ENCODE results near the gene CACNA1I. TPM values are rescaled to one million over a fixed set of nuclear protein-coding genes. Genes with fewer than 3 reads are reported as not detected.

Gene CACNA1I
- total RNA-seq, 1 experiment from 2014 or later = 0.15 TPM

DNA sequence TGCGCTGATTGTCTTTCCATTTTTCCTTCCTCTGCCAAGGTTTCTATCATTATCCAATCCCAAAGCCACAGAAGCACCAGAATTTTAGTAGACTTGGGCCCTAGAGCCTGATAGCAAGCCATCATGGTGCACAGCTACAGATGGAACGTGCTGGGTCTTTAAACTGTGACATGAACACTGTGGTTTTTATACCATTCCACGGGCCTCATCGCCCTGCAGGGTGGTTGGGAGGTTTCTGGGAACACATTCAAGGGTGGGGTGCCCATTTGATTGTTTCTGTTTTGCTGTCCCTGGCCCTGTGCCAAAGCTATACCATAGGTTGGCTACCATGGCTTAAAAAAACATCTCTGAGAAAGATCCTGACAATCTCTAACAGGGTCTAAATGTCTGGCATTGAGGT is 151.9 kb downstream of the CACNA1I start:
- H2AFZ ChIP-seq (ENCODE audit: low read depth, low read length, poor library complexity, severe bottlenecking) = no peak overlapping the region
- BruUV-seq (replicated peaks) = no TSS peak
- DNase-seq (ENCODE audit: low read depth, low spot score) (no peak), ATAC-seq (no peak)
- no peaks in the 10 kb centered on the region for H3K36me3 ChIP-seq (ENCODE audit: control insufficient read depth in 1 of 2, insufficient read depth in 2 of 2, low read length in 2 of 2)
- H3K9me3 ChIP-seq (ENCODE audit: control insufficient read depth in 1 of 2, insufficient read depth in 1 of 2, low read depth in 1 of 2, low read length in 2 of 2) = no peaks in the 10 kb centered on the region
- H3K4me2 ChIP-seq (ENCODE audit: low read length) = no peak overlapping the region
- peaks cover 5 to 12% of the 10 kb centered on the region in 2 experiments; a peak in 3 of 4 replicates for H3K4me1 ChIP-seq (ENCODE audit: control insufficient read depth in 1 of 2, insufficient read depth in 2 of 2, low read length in 2 of 2)
- ChIA-PET CTCF (no interaction called here), POLR2A (no interaction called here), RAD21 (ENCODE audit: low non-redundant PET in 1 of 2, low total read pairs in 2 of 2, uncharacterized antibody in 2 of 2, unreplicated experiment in 2 of 2) (no interaction called here)
- intact Hi-C loops (cut with micrococcal nuclease) = no loop called here
- H3K9me2 ChIP-seq (ENCODE audit: insufficient read depth) = no peaks in the 10 kb centered on the region
- TF ChIP-seq CBX3 (IDR thresholded peaks at IDR 0.05; ENCODE audit: low read depth) (no peak), EZH2phosphoT487 (IDR thresholded peaks at IDR 0.05; ENCODE audit: borderline replicate concordance) (no peak), FOSL1 (IDR thresholded peaks at IDR 0.05; ENCODE audit: low read depth) (no peak), EGR1 (IDR thresholded peaks at IDR 0.05; ENCODE audit: low read depth) (no peak), ELF1 (IDR thresholded peaks at IDR 0.05; ENCODE audit: borderline replicate concordance, low read depth) (no peak), SIN3A (IDR thresholded peaks at IDR 0.05; ENCODE audit: low read depth) (no peak), EZH2 (IDR thresholded peaks at IDR 0.05) (no peak), ZFX (IDR thresholded peaks at IDR 0.05) (no peak), POLR2AphosphoS5 (IDR thresholded peaks at IDR 0.05; ENCODE audit: low read depth, low read length) (no peak), POLR2A (IDR thresholded peaks at IDR 0.05; ENCODE audit: borderline replicate concordance, extremely low read depth, insufficient read depth, insufficient read length) (no peak), CEBPB (IDR thresholded peaks at IDR 0.05; ENCODE audit: low read depth) (no peak)
- TF ChIP-seq, protein P1, sequence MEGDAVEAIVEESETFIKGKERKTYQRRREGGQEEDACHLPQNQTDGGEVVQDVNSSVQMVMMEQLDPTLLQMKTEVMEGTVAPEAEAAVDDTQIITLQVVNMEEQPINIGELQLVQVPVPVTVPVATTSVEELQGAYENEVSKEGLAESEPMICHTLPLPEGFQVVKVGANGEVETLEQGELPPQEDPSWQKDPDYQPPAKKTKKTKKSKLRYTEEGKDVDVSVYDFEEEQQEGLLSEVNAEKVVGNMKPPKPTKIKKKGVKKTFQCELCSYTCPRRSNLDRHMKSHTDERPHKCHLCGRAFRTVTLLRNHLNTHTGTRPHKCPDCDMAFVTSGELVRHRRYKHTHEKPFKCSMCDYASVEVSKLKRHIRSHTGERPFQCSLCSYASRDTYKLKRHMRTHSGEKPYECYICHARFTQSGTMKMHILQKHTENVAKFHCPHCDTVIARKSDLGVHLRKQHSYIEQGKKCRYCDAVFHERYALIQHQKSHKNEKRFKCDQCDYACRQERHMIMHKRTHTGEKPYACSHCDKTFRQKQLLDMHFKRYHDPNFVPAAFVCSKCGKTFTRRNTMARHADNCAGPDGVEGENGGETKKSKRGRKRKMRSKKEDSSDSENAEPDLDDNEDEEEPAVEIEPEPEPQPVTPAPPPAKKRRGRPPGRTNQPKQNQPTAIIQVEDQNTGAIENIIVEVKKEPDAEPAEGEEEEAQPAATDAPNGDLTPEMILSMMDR (IDR thresholded peaks at IDR 0.05 in 2 of 3, conservative IDR thresholded peaks at IDR 0.05 in 1 of 3; ENCODE audit: borderline replicate concordance in 1 of 3, insufficient read depth in 1 of 3, low read depth in 2 of 3, low read length in 2 of 3) = no peak
- TF ChIP-seq, protein P2, sequence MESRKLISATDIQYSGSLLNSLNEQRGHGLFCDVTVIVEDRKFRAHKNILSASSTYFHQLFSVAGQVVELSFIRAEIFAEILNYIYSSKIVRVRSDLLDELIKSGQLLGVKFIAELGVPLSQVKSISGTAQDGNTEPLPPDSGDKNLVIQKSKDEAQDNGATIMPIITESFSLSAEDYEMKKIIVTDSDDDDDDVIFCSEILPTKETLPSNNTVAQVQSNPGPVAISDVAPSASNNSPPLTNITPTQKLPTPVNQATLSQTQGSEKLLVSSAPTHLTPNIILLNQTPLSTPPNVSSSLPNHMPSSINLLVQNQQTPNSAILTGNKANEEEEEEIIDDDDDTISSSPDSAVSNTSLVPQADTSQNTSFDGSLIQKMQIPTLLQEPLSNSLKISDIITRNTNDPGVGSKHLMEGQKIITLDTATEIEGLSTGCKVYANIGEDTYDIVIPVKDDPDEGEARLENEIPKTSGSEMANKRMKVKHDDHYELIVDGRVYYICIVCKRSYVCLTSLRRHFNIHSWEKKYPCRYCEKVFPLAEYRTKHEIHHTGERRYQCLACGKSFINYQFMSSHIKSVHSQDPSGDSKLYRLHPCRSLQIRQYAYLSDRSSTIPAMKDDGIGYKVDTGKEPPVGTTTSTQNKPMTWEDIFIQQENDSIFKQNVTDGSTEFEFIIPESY (IDR thresholded peaks at IDR 0.05; ENCODE audit: extremely low read depth, insufficient replicate concordance, low read length) = no peak
- TF ChIP-seq, protein P3, sequence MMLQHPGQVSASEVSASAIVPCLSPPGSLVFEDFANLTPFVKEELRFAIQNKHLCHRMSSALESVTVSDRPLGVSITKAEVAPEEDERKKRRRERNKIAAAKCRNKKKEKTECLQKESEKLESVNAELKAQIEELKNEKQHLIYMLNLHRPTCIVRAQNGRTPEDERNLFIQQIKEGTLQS (IDR thresholded peaks at IDR 0.05) = no peak
- no peaks in the 10 kb centered on the region for H3K27me3 ChIP-seq (ENCODE audit: insufficient read depth, low read length)
- no peak overlapping the region for H3K9ac ChIP-seq (ENCODE audit: low read length)
- no peak overlapping the region for H3K27ac ChIP-seq (ENCODE audit: low read depth, low read length)
- no peaks in the 10 kb centered on the region for H4K20me1 ChIP-seq (ENCODE audit: insufficient read depth)
- H3K4me3 ChIP-seq (replicated peaks in 1 of 2; ENCODE audit: low read depth in 1 of 2, low read length in 2 of 2) = no peak overlapping the region
- no peaks in the 10 kb centered on the region for H3K79me2 ChIP-seq (ENCODE audit: insufficient read depth, low read length)
